Sigmoid colon (tissue), 7 donors: ENCODE results near the gene FOXG1. TPM values are rescaled to one million over a fixed set of nuclear protein-coding genes. Genes with fewer than 3 reads are reported as not detected.

ENCODE experiments used
- DNase-seq: peaks from one replicate; pipeline ENCODE4 v3.0.0-alpha.2; 2019
- H3K27ac ChIP-seq, 4 donors: fragments of 200-600 bp; sonication (generic); one replicate each; pipeline ENCODE4 v1.5.1; 2016 to 2019; ENCODE audit warnings: mild to moderate bottlenecking in 1 of 4
- H3K27me3 ChIP-seq, 3 donors: fragments of 200-600 bp; sonication (generic); one replicate each; pipeline ENCODE4 v1.5.1; 2019; ENCODE audit warnings: mild to moderate bottlenecking in 1 of 3
- H3K36me3 ChIP-seq, 4 donors: fragments of 200-600 bp; sonication (generic); one replicate each; pipeline ENCODE4 v1.5.1; 2016 to 2019
- H3K4me1 ChIP-seq, 4 donors: fragments of 200-600 bp; sonication (generic); one replicate each; pipeline ENCODE4 v1.5.1; 2017 to 2019
- H3K4me3 ChIP-seq, 4 donors: fragments of 200-600 bp; sonication (generic); one replicate each; pipeline ENCODE4 v1.5.1; 2017 to 2019; ENCODE audit warnings: mild to moderate bottlenecking in 2 of 4, moderate library complexity in 1 of 4
- H3K9me3 ChIP-seq, 4 donors: fragments of 200-600 bp in 3 of 4; sonication (generic) in 3 of 4; one replicate each; pipeline versions ENCODE4 v1.5.1 to v1.6.1; 2013 to 2019
- CTCF ChIP-seq, 4 experiments: fragments of 450-650 bp in 3 of 4; fragments of 200-600 bp in 1 of 4; IDR thresholded peaks; one replicate each; pipeline ENCODE4 v1.5.1; 2016 to 2019; ENCODE audit warnings: antibody characterized with exemption in 4 of 4, mild to moderate bottlenecking in 3 of 4, moderate library complexity in 2 of 4
- EP300 ChIP-seq, 4 donors: sonication (generic); formaldehyde crosslinking; IDR thresholded peaks; one replicate each; pipeline ENCODE4 v1.6.1; 2017; ENCODE audit warnings: antibody characterized with exemption in 4 of 4
- POLR2A ChIP-seq, 2 donors: fragments of 450-650 bp; IDR thresholded peaks; one replicate each; pipeline ENCODE4 v1.6.1; 2016; ENCODE audit warnings: antibody characterized with exemption in 2 of 2, mild to moderate bottlenecking in 2 of 2, moderate library complexity in 2 of 2
- POLR2AphosphoS5 ChIP-seq, 4 donors: sonication (generic); formaldehyde crosslinking; IDR thresholded peaks; one replicate each; pipeline ENCODE4 v1.6.1; 2017; ENCODE audit warnings: antibody characterized with exemption in 4 of 4
- WGBS, 2 donors: extraction: QIAGEN DNeasy Blood & Tissue Kit; methylation state at CpG; one replicate each; pipeline ENCODE4 v1.1.7; 2013; 5-methylcytosine and 5-hydroxymethylcytosine counted together
- intact Hi-C: fragments of 100-400 bp; cut with DNase I; formaldehyde crosslinking; loops from one replicate; pipeline ENCODE4 v1.15.1; 2023
- polyA plus RNA-seq, 3 donors: library from polyadenylated mRNA; stranded (reverse); fragments of 200-250 nt; gene quantifications; one replicate each; pipeline ENCODE4 v1.2.3, GENCODE V29; 2013
- total RNA-seq, 4 donors: library from RNA; depleted of rRNA; stranded (reverse); fragments of >200 nt; gene quantifications; one replicate each; pipeline ENCODE4 v1.1.0, GENCODE V29; 2016
- donor health status: healthy with polysubstance abuse.
- donor health status: Bipolar disorder and iron deficiency.
- donor health status: healthy.

The FOXG1 gene
- total and polyA plus RNA-seq, 7 donors, result 0.03 TPM; not detected in 6

DNA sequence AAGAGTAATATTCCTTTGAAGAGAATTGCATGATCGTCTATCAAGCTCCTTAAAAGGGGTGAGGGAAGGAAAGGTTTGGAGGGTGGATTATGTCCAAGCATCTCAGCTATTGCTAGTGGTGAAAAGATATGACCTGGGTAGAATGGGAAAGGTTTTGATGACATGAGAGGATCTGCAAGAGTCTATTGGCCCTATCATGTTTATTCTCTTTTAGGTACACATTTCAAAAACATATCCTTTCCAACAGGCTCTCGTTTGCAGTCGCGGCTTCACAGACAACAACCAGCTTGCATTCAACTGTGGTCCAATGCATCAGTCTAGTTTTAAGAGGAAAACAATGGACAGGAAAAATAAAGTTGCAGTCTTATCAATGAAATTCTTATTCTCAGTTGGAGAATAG, 17.1 kb downstream of the FOXG1 start:
- peaks cover 0 to 13% (median 12%) of the 10 kb centered on the region in 4 donors for H3K4me1 ChIP-seq
- WGBS, 2 donors, result 10 to 17% methylated on average over 4 of the region's 4 CpGs
- no peak overlapping the region for H3K4me3 ChIP-seq
- DNase-seq, result no peak
- H3K27me3 ChIP-seq, result peaks cover 26 to 84% (median 79%) of the 10 kb centered on the region in 3 donors
- H3K9me3 ChIP-seq, result no peaks in the 10 kb centered on the region
- TF ChIP-seq POLR2A (IDR thresholded peaks at IDR 0.05) (no peak), CTCF (IDR thresholded peaks at IDR 0.05) (no peak), POLR2AphosphoS5 (IDR thresholded peaks at IDR 0.05) (no peak), EP300 (IDR thresholded peaks at IDR 0.05) (no peak)
- no peak overlapping the region for H3K27ac ChIP-seq
- H3K36me3 ChIP-seq, result no peaks in the 10 kb centered on the region
- intact Hi-C loops, result no loop called here

DNA sequence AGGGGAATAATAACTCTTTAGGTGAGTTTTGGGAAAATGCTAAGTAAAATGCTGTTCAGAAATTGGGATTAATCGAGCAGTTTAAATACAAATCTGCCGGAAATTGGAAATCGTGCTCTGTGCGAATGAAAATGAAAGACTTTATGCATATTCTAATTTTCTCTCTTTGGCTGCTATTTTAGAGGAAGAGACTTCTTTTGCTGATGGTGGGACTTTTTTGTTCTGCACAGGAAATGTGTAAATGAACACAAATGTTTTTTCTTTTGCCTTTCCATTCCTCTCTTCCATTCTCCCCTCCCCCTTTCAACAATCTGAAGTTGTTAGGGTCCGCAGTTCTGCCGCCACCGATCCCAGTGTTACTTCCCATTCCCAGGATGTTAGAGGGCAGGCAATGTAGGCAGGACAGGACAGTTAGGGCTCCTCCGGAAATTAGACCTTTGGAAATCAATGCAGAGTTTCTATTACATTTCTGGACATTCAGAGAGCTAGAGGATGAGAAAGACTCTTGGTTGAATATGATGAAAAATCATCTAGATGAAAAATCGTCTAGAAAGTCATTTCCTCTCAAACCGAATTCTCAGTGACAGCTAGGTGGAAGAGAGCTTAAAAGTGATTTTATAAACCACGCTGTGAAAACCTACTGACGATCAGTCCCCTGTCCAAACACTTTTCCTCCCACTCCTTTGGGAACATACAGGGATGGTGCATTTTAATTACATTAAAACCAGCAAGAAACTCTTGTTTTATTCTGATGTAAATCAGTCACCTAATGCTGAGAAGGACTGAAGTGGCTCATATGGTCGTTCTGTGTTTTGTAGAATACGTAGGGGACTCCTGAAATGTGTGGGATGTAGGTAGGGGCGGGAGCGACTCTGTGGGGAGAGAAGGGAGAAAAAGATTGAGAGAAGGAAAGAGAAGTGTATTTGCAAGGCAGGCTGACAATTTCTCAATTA, 17.8 kb downstream of the FOXG1 start:
- intact Hi-C loops, result no loop called here
- Histone ChIP-seq H3K4me3 (no peak overlapping the region), H3K36me3 (no peaks in the 10 kb centered on the region), H3K27me3 (peaks cover 26 to 76% (median 72%) of the 10 kb centered on the region in 3 donors), H3K4me1 (peaks cover 0 to 13% (median 12%) of the 10 kb centered on the region in 4 donors), H3K9me3 (no peaks in the 10 kb centered on the region), H3K27ac (no peak overlapping the region)
- no peak for TF ChIP-seq POLR2AphosphoS5 (IDR thresholded peaks at IDR 0.05)
- TF ChIP-seq POLR2A (IDR thresholded peaks at IDR 0.05), result no peak
- no peak for TF ChIP-seq CTCF (IDR thresholded peaks at IDR 0.05)
- TF ChIP-seq EP300 (IDR thresholded peaks at IDR 0.05), result no peak
- WGBS, 2 donors, result 7 to 13% methylated on average over 16 of the region's 16 CpGs
- no peak for DNase-seq

- Histone ChIP-seq H3K27ac (peak overlapping the region in 1 of 4 donors; percentile 23), H3K9me3 (no peaks in the 10 kb centered on the region), H3K36me3 (no peaks in the 10 kb centered on the region), H3K4me3 (peak overlapping the region; percentile 11 to 36 (median 26)), H3K27me3 (peaks cover 24 to 67% (median 62%) of the 10 kb centered on the region in 3 donors), H3K4me1 (peaks cover 0 to 13% (median 12%) of the 10 kb centered on the region in 4 donors)
- TF ChIP-seq EP300 (IDR thresholded peaks at IDR 0.05) (no peak), POLR2AphosphoS5 (IDR thresholded peaks at IDR 0.05) (no peak), POLR2A (IDR thresholded peaks at IDR 0.05) (no peak), CTCF (IDR thresholded peaks at IDR 0.05) (no peak)
- 6 to 31% methylated on average over 62 of the region's 62 CpGs for WGBS, 2 donors
- intact Hi-C loops, result no loop called here
- DNase-seq, result no peak
These were observed 18.7 kb downstream of the FOXG1 start for GRCh38 chr14:28785096-28785952.

DNA sequence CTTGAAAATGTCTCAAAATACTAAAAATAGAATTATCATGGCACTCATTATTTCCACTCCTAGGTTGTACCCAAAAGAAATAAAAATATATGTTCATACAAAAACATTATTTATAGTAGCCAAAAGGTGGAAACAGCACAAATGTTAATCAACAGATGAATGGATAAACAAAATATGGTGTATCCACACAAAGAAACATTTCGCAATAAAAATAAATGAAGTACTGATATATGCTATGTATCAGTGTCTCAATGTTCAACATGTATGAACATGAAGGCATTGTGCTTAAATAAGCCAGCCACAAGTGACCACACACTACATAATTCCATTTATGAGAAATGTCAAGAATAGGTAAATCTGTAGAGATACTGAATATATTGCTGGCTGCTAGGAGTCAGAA, 40.9 kb downstream of the FOXG1 start:
- Histone ChIP-seq H3K27me3 (no peaks in the 10 kb centered on the region), H3K27ac (no peak overlapping the region), H3K4me1 (no peaks in the 10 kb centered on the region), H3K4me3 (no peak overlapping the region), H3K36me3 (no peaks in the 10 kb centered on the region), H3K9me3 (no peaks in the 10 kb centered on the region)
- no peak for DNase-seq
- TF ChIP-seq POLR2A (IDR thresholded peaks at IDR 0.05) (no peak), CTCF (IDR thresholded peaks at IDR 0.05) (no peak), POLR2AphosphoS5 (IDR thresholded peaks at IDR 0.05) (no peak), EP300 (IDR thresholded peaks at IDR 0.05) (no peak)
- intact Hi-C loops, result no loop called here
- WGBS, 2 donors, result 87 to 96% methylated on average over 1 of the region's 1 CpG
